HG02852 (cell line): ENCODE results near the gene RCAN2.
A peak's percentile ranks its signal among the peaks of the same experiment; 100 is the strongest.
"Not testable (repeated sequence)": the region's sequence is repeated elsewhere in the genome, so short reads cannot be mapped to it uniquely, and the experiment has no call there.

Experiments used
- ATAC-seq: cut with Tn5 transposase; IDR thresholded peaks from one replicate; pipeline ENCODE4 v1.9.1; 2021; ENCODE audit warnings: mild to moderate bottlenecking, moderate library complexity; ENCODE audit not compliant: unreplicated experiment

The RCAN2 gene

DNA sequence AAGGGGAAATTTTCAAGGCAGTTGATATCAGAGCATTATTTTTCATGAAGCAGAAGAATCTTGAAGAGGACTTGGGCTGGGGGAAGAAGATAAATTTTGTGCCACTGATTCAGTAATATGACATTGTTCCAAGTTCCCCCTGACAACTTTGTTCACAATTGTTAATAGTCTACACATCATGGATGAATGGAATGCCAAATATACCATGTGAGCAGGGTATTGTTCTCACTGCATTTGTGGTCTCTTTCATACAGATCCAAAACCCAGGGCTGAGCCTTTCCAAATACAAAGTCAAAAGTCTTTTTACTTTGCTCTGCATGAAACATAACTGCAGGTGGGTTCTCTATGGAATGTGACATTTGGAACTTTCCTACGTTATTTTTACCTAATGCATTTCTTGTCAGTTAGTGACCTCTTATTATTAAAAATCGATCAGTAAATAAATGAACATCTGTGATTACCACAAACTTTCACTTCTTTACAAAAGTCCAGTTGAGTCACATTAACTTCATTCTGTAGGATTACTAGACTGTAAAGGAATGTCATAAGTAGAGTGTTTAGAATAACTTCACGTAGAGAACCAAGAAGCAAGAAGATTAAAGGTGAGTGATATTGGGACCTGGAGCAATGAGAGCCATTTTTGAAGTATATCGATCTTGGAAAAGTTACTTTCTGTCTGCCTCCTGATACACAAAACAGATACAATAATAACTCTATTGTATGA is 100.9 kb downstream of the RCAN2 start:
- ATAC-seq = no peak

DNA sequence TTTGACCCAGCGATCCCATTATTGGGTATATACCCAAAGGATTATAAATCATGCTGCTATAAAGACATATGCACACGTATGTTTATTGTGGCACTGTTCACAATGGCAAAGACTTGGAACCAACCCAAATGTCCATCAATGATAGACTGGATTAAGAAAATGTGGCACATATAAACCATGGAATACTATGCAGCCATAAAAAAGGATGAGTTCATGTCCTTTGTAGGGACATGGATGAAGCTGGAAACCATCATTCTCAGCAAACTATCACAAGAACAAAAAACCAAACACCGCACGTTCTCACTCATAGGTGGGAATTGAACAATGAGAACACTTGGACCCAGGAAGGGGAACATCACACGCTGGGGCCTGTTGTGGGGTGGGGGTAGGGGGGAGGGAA is 103.5 kb downstream of the RCAN2 start:
- ATAC-seq = not testable (repeated sequence)

GRCh38 chr6:46381579-46381978 is 109.7 kb downstream of the RCAN2 start:
- ATAC-seq = no peak

DNA sequence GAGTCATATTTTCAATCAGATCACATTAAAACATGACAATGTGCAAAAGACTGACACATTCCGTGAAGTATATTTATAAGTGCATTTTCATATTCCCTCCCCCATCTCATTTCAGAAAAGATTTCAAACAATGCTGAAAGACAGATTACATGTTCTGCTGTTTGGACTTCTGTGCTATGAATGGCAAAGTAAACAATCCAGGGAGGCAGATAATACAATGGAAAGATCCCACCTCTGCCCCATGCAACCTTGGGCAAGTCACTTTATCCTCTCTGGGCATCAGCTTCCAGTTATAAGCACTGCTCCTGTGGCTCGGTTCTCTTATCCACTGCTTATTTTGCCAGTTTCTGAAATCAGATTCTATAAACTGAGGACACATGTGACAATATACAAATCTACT is 110.2 kb downstream of the RCAN2 start:
- ATAC-seq = no peak

- peak; percentile 34 for ATAC-seq
Observed at GRCh38 chr6:46380152-46380807, 111.0 kb downstream of the RCAN2 start.

- no peak for ATAC-seq
Observed at GRCh38 chr6:46378882-46379416, 112.3 kb downstream of the RCAN2 start.

- ATAC-seq = no peak
Observed at GRCh38 chr6:46378161-46378881, 112.9 kb downstream of the RCAN2 start.

GRCh38 chr6:46377209-46377608 is 114.0 kb downstream of the RCAN2 start:
- no peak for ATAC-seq

- ATAC-seq = peak; percentile 88
Observed at GRCh38 chr6:46376562-46377061, 114.6 kb downstream of the RCAN2 start.

DNA sequence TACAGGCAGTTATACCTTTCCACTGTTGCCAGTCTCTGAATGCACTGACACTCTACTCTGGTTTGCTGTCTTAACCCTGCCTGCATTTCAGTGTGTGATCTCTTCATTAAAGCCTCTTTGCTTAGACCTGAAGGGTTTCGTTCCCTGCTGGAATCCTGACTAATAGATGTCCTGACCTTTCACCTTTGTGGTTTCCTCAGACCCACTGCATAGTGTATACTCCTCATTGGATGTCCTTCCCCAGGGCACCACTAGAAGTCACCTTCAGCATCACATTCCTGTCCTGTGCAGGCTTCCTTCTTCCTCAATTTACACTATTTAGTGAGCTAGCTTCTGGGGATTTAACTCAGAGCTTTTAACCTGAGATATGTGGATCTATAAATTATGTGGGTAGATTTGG is 120.6 kb downstream of the RCAN2 start:
- no peak for ATAC-seq

DNA sequence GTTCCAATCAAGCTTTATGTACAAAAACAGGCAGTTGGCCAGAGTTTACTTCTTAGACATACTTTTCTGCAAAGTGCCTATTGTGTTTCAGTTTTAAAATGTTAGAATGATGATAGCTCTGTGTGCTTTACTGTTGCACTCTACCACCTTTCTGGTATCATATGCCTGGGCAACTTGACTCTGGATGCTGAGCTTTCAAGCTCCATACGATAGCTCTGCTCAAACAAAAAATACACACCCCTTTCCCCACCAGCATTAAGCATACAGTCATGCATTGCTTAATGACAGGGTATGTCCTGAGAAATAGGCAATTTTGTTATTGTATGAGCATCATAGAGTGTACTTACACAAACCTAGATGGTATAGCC is 123.1 kb downstream of the RCAN2 start:
- no peak for ATAC-seq

GRCh38 chr6:46367354-46368168 is 123.7 kb downstream of the RCAN2 start:
- no peak for ATAC-seq

GRCh38 chr6:46366190-46366900 is 124.9 kb downstream of the RCAN2 start:
- no peak for ATAC-seq

GRCh38 chr6:46357591-46357990 is 133.7 kb downstream of the RCAN2 start:
- no peak for ATAC-seq

DNA sequence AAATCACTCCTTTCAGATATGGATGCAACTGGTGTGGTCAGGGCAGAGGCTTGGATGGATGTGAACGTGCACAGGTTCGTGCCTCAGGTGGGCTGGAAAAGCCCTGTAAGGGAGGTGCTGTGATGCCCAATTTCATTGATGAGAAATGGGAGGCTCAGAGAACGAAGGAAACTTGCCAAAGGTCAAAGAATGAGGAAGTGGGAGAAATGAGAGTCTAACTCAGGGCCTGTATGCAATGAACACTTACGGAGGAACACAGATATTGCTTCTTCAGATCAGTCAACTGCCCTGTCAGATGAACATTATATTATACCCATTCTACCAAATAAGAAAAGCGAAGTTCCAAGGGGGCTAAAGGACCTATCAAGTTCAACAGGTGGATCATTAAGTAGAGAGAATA is 134.7 kb downstream of the RCAN2 start:
- no peak for ATAC-seq

DNA sequence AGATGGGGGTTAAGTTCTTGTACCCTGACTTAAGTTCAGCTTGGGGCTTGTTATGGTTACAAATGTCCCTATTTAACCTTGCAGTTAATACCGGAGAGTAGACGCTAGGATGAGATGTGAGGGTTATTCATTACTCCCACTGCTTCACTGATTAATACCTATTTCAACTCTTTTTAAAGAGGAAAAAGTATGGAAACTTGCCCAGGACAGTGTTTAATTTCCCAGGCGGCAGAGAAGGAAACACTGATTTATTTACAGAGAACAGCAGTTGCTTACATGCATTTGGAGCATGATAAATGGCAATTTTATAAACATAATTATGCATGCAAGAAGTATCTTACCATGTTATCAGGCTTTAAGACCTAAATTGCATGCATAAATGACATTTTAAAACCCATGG is 137.7 kb downstream of the RCAN2 start:
- no peak for ATAC-seq

- no peak for ATAC-seq
Observed at GRCh38 chr6:46352541-46353268, 138.5 kb downstream of the RCAN2 start.

- ATAC-seq = no peak
Observed at GRCh38 chr6:46350714-46351113, 140.5 kb downstream of the RCAN2 start.

GRCh38 chr6:46347669-46348068 is 143.6 kb downstream of the RCAN2 start:
- no peak for ATAC-seq
